Measurements from ENCODE around the gene LRP2. TPM values are rescaled to one million over a fixed set of nuclear protein-coding genes. Genes with fewer than 3 reads are reported as not detected.

LRP2 gene
- total and polyA plus RNA-seq, 10 of the 15 experiments (the other 5 are each of a cell fraction or from before 2014, with no cell fraction given) = 0.01 to 0.19 (median 0.06) TPM; not detected in 5

DNA sequence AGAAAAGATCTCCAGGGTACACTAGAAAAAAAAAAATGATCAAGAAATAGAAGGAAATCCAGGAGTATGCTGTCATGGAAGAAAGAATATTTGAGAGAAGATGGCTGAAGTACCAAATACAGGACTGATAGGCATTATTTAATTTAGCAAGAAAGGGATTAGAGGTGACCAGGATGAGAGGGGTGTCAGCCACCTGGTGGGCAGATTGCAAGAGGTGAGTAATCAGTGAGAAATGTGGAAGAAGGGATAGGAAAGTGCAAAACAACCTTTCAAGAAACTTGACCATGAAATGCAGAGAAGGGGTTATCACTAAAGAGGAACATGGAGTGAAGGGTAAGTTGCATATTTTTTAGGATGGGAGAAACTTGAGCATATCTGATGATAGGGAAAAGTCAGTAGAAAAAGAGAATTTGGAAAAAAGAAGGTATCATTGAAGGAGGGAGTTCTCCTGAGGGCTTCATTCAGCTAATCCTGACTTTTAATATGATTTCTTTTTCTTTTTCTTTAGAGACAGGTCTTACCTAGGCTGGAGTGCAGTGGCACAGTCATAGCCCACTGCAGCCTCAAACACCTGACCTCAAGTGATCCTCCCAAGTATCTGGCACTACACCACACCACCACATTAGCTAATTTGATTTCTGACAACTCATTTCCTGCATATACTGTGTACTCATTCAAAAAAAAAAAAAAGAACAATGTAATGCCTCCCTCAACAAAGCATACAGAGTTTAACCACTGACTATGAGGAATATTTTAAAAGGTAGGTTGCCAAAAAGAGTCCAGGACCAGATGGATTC, 101.3 kb downstream of the LRP2 start:
- ChIA-PET SMC1A (ENCODE audit: uncharacterized antibody, unreplicated experiment) (no interaction called here), RAD21 (ENCODE audit: unreplicated experiment) (no interaction called here), POLR2A (no interaction called here), CTCF (no interaction called here)
- in situ Hi-C loops (cut with MboI) (no loop called here), intact Hi-C loops (cut with micrococcal nuclease; ENCODE audit: unreplicated experiment) (no loop called here)
- H3K4me3 ChIP-seq = no peak overlapping the region
- H3K27me3 ChIP-seq (replicated peaks in 1 of 2; ENCODE audit: control insufficient read depth in 2 of 2, insufficient read depth in 2 of 2, low read length in 1 of 2) = no peaks in the 10 kb centered on the region
- H3K27ac ChIP-seq (ENCODE audit: control insufficient read depth, insufficient read depth) = no peak overlapping the region
- no peaks in the 10 kb centered on the region for H4K20me1 ChIP-seq (ENCODE audit: control insufficient read depth, insufficient read depth)
- H3K4me1 ChIP-seq (ENCODE audit: control insufficient read depth, insufficient read depth, low read length) = no peaks in the 10 kb centered on the region
- no peak for DNase-seq (ENCODE audit: low read depth, low spot score)
- no peak for FAIRE-seq
- H2AFZ ChIP-seq (ENCODE audit: control insufficient read depth, low read depth, low read length) = no peak overlapping the region
- H3K9me3 ChIP-seq (replicated peaks; ENCODE audit: control insufficient read depth, insufficient read depth, low read length) = no peaks in the 10 kb centered on the region
- H3K4me2 ChIP-seq (ENCODE audit: control insufficient read depth, insufficient read depth) = no peak overlapping the region
- H3K79me2 ChIP-seq (ENCODE audit: control insufficient read depth, insufficient read depth, low read length) = no peaks in the 10 kb centered on the region
- no peaks in the 10 kb centered on the region for H3K36me3 ChIP-seq (ENCODE audit: control insufficient read depth in 2 of 2, insufficient read depth in 2 of 2, low read length in 1 of 2)
- no TSS peak for BruUV-seq (replicated peaks)
- no peak overlapping the region for H3K9ac ChIP-seq (ENCODE audit: control insufficient read depth, insufficient read depth, low read length)
- ATAC-seq = no peak
- TF ChIP-seq ZNF24 (IDR thresholded peaks at IDR 0.05) = no peak
- TF ChIP-seq NBN (IDR thresholded peaks at IDR 0.05) = no peak
- TF ChIP-seq SPI1 (IDR thresholded peaks at IDR 0.05; ENCODE audit: borderline replicate concordance, insufficient read depth, low read depth, low read length) = no peak
- TF ChIP-seq, protein P1, sequence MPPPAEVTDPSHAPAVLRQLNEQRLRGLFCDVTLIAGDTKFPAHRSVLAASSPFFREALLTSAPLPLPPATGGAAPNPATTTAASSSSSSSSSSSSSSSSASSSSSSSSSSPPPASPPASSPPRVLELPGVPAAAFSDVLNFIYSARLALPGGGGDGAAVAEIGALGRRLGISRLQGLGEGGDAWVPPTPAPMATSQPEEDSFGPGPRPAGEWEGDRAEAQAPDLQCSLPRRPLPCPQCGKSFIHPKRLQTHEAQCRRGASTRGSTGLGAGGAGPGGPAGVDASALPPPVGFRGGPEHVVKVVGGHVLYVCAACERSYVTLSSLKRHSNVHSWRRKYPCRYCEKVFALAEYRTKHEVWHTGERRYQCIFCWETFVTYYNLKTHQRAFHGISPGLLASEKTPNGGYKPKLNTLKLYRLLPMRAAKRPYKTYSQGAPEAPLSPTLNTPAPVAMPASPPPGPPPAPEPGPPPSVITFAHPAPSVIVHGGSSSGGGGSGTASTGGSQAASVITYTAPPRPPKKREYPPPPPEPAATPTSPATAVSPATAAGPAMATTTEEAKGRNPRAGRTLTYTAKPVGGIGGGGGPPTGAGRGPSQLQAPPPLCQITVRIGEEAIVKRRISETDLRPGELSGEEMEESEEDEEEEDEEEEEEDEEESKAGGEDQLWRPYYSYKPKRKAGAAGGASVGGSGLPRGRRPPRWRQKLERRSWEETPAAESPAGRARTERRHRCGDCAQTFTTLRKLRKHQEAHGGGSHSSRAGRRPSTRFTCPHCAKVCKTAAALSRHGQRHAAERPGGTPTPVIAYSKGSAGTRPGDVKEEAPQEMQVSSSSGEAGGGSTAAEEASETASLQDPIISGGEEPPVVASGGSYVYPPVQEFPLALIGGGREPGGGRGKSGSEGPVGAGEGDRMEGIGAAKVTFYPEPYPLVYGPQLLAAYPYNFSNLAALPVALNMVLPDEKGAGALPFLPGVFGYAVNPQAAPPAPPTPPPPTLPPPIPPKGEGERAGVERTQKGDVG (CRISPR knock-in tag; IDR thresholded peaks at IDR 0.05) = no peak
- TF ChIP-seq EP300 (IDR thresholded peaks at IDR 0.05; ENCODE audit: borderline replicate concordance in 1 of 2, control insufficient read depth in 1 of 2, low read depth in 2 of 2, low read length in 2 of 2) = no peak
- TF ChIP-seq SMC3 (IDR thresholded peaks at IDR 0.05; ENCODE audit: borderline replicate concordance, low read length) = no peak
- TF ChIP-seq FOXK2 (IDR thresholded peaks at IDR 0.05) = no peak
- no peak for TF ChIP-seq CBX5 (IDR thresholded peaks at IDR 0.05; ENCODE audit: low read depth)
- TF ChIP-seq, protein P2, sequence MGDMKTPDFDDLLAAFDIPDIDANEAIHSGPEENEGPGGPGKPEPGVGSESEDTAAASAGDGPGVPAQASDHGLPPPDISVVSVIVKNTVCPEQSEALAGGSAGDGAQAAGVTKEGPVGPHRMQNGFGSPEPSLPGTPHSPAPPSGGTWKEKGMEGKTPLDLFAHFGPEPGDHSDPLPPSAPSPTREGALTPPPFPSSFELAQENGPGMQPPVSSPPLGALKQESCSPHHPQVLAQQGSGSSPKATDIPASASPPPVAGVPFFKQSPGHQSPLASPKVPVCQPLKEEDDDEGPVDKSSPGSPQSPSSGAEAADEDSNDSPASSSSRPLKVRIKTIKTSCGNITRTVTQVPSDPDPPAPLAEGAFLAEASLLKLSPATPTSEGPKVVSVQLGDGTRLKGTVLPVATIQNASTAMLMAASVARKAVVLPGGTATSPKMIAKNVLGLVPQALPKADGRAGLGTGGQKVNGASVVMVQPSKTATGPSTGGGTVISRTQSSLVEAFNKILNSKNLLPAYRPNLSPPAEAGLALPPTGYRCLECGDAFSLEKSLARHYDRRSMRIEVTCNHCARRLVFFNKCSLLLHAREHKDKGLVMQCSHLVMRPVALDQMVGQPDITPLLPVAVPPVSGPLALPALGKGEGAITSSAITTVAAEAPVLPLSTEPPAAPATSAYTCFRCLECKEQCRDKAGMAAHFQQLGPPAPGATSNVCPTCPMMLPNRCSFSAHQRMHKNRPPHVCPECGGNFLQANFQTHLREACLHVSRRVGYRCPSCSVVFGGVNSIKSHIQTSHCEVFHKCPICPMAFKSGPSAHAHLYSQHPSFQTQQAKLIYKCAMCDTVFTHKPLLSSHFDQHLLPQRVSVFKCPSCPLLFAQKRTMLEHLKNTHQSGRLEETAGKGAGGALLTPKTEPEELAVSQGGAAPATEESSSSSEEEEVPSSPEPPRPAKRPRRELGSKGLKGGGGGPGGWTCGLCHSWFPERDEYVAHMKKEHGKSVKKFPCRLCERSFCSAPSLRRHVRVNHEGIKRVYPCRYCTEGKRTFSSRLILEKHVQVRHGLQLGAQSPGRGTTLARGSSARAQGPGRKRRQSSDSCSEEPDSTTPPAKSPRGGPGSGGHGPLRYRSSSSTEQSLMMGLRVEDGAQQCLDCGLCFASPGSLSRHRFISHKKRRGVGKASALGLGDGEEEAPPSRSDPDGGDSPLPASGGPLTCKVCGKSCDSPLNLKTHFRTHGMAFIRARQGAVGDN (IDR thresholded peaks at IDR 0.05) = no peak
- TF ChIP-seq, protein P3, sequence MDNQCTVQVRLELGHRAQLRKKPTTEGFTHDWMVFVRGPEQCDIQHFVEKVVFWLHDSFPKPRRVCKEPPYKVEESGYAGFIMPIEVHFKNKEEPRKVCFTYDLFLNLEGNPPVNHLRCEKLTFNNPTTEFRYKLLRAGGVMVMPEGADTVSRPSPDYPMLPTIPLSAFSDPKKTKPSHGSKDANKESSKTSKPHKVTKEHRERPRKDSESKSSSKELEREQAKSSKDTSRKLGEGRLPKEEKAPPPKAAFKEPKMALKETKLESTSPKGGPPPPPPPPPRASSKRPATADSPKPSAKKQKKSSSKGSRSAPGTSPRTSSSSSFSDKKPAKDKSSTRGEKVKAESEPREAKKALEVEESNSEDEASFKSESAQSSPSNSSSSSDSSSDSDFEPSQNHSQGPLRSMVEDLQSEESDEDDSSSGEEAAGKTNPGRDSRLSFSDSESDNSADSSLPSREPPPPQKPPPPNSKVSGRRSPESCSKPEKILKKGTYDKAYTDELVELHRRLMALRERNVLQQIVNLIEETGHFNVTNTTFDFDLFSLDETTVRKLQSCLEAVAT (IDR thresholded peaks at IDR 0.05) = no peak
- TF ChIP-seq, protein P4, sequence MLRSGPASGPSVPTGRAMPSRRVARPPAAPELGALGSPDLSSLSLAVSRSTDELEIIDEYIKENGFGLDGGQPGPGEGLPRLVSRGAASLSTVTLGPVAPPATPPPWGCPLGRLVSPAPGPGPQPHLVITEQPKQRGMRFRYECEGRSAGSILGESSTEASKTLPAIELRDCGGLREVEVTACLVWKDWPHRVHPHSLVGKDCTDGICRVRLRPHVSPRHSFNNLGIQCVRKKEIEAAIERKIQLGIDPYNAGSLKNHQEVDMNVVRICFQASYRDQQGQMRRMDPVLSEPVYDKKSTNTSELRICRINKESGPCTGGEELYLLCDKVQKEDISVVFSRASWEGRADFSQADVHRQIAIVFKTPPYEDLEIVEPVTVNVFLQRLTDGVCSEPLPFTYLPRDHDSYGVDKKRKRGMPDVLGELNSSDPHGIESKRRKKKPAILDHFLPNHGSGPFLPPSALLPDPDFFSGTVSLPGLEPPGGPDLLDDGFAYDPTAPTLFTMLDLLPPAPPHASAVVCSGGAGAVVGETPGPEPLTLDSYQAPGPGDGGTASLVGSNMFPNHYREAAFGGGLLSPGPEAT (IDR thresholded peaks at IDR 0.05; ENCODE audit: low read depth) = no peak
- no peak for TF ChIP-seq SRF (IDR thresholded peaks at IDR 0.05; ENCODE audit: low read depth in 2 of 2, low read length in 2 of 2)
- no peak for TF ChIP-seq HDGF (IDR thresholded peaks at IDR 0.05)
- no peak for TF ChIP-seq MEF2A (IDR thresholded peaks at IDR 0.05; ENCODE audit: insufficient read depth, low read depth, low read length)

Data from GM12878 (cell line).